ENCODE measurements around the gene NDST1. TPM values are rescaled to one million over a fixed set of nuclear protein-coding genes. Genes with fewer than 3 reads are reported as not detected.

NDST1 gene
- total RNA-seq, 1 donor = 13.0 TPM

- Histone ChIP-seq H3K27me3 (ENCODE audit: insufficient read depth, low read length) (no peaks in the 10 kb centered on the region), H3K4me1 (ENCODE audit: insufficient read depth, low read length) (no peaks in the 10 kb centered on the region), H3K4me3 (ENCODE audit: low read length) (no peak overlapping the region), H3K9me3 (ENCODE audit: low read depth, low read length) (no peaks in the 10 kb centered on the region)
Measured at GRCh38 chr5:150521939-150522503, 14.1 kb downstream of the NDST1 start.

DNA sequence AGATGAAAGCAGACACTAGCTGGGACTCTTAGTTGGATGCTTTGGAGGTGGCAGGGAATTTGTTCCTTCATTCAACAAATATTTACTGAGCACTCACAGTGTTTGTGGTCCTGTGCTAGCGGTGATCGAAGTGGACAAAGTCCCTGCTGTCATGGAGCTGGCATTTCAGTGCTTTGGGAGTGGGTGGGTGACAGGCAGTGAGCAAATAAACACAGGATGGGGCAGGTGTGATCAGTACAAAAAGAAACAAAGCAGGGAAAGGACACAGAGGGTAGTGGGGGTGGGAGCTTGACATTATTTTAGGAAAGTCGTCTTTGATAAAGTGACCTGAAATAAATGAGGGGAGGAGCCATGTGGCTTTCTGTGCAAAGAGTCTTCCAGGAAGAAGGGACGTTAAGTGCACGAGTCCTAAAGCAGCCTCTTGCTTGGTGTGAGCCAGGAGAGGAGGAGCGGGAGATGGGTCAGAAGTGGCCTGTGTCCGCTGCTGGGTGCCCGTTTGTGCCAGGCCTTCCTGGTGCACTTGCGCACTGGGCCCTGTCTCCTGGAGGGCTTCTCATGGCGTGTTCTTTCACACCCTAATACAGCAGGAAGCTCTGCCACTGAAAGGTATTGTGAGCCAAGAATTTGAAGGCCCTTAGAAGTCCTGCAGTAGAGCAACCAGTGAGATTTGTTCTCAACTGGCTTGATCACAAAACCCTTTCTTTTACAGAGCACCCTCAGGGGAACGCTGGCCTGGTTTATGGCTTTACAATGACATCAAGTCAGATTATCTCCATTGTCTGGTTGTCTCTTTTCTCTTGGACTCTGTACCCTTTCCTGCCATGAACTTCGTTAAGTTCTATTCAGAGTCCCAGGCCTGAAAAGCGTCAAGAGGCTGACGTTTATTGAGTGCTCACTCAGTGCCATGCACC lies 14.8 kb downstream of the NDST1 start:
- H3K9me3 ChIP-seq (ENCODE audit: low read depth, low read length) = no peaks in the 10 kb centered on the region
- no peaks in the 10 kb centered on the region for H3K4me1 ChIP-seq (ENCODE audit: insufficient read depth, low read length)

GRCh38 chr5:150523472-150524350 lies 15.8 kb downstream of the NDST1 start:
- Histone ChIP-seq H3K9me3 (ENCODE audit: low read depth, low read length) (no peaks in the 10 kb centered on the region), H3K4me1 (ENCODE audit: insufficient read depth, low read length) (no peaks in the 10 kb centered on the region), H3K4me3 (ENCODE audit: low read length) (no peak overlapping the region), H3K27me3 (ENCODE audit: insufficient read depth, low read length) (no peaks in the 10 kb centered on the region)

More for the DNA sequence above, 14.8 kb downstream of the NDST1 start:
- Histone ChIP-seq H3K4me3 (ENCODE audit: low read length) (no peak overlapping the region), H3K27me3 (ENCODE audit: insufficient read depth, low read length) (no peaks in the 10 kb centered on the region)

DNA sequence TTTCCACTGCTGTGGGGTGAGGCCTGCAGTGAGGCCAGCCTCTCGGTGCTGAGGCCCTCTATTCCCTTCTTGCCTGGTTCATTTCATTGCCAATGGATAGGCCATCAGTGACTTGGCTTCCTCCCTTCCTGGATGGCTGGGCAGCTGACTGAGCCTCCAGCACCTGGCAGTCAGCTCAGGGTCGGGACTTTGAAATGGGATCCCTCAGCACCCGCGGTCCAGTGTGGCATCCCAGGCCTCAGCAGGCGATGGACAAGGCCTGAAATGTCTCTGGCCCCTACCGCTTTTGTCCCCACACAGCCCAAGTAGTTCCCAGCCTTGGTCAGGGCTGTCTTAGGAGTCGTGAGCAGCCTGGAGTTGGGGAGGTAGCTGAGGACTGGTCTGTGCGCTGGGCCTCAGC lies 17.2 kb downstream of the NDST1 start:
- no peak overlapping the region for H3K4me3 ChIP-seq (ENCODE audit: low read length)
- H3K9me3 ChIP-seq (ENCODE audit: low read depth, low read length) = no peaks in the 10 kb centered on the region
- H3K4me1 ChIP-seq (ENCODE audit: insufficient read depth, low read length) = no peaks in the 10 kb centered on the region
- H3K27me3 ChIP-seq (ENCODE audit: insufficient read depth, low read length) = no peaks in the 10 kb centered on the region

- Histone ChIP-seq H3K9me3 (ENCODE audit: low read depth, low read length) (no peaks in the 10 kb centered on the region), H3K4me3 (ENCODE audit: low read length) (no peak overlapping the region), H3K4me1 (ENCODE audit: insufficient read depth, low read length) (no peaks in the 10 kb centered on the region), H3K27me3 (ENCODE audit: insufficient read depth, low read length) (no peaks in the 10 kb centered on the region)
Measured at GRCh38 chr5:150525781-150526180, 17.9 kb downstream of the NDST1 start.

DNA sequence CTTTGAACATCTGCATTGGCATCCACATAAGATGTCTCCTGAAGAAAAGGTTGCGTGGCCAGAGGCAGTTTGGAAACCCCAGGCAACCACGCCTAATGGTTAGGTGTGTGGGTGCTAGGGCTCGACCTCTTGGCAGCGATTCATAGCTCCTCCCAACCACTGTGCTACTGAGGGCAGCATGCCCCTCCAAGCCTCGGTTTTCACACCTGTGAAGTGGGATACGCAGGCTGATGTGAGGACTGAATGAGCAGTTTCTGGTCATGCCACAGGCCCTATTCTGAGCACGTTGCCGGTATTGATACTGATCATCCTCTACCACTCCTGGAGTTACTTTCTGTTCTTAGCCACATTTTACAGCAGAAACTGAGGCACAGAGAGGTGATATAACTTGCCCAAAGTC lies 19.1 kb downstream of the NDST1 start:
- Histone ChIP-seq H3K9me3 (ENCODE audit: low read depth, low read length) (no peaks in the 10 kb centered on the region), H3K27me3 (ENCODE audit: insufficient read depth, low read length) (no peaks in the 10 kb centered on the region), H3K4me1 (ENCODE audit: insufficient read depth, low read length) (no peaks in the 10 kb centered on the region), H3K4me3 (ENCODE audit: low read length) (no peak overlapping the region)

GRCh38 chr5:150527808-150528207 lies 19.9 kb downstream of the NDST1 start:
- H3K4me3 ChIP-seq (ENCODE audit: low read length) = no peak overlapping the region
- H3K27me3 ChIP-seq (ENCODE audit: insufficient read depth, low read length) = no peaks in the 10 kb centered on the region
- no peaks in the 10 kb centered on the region for H3K9me3 ChIP-seq (ENCODE audit: low read depth, low read length)
- no peaks in the 10 kb centered on the region for H3K4me1 ChIP-seq (ENCODE audit: insufficient read depth, low read length)

- H3K27me3 ChIP-seq (ENCODE audit: insufficient read depth, low read length) = no peaks in the 10 kb centered on the region
- H3K9me3 ChIP-seq (ENCODE audit: low read depth, low read length) = no peaks in the 10 kb centered on the region
- H3K4me3 ChIP-seq (ENCODE audit: low read length) = no peak overlapping the region
- H3K4me1 ChIP-seq (ENCODE audit: insufficient read depth, low read length) = no peaks in the 10 kb centered on the region
Measured at GRCh38 chr5:150528924-150529546, 21.1 kb downstream of the NDST1 start.

- Histone ChIP-seq H3K27me3 (ENCODE audit: insufficient read depth, low read length) (no peaks in the 10 kb centered on the region), H3K4me3 (ENCODE audit: low read length) (no peak overlapping the region), H3K4me1 (ENCODE audit: insufficient read depth, low read length) (no peaks in the 10 kb centered on the region), H3K9me3 (ENCODE audit: low read depth, low read length) (no peaks in the 10 kb centered on the region)
Measured at GRCh38 chr5:150529555-150529954, 21.6 kb downstream of the NDST1 start.

GRCh38 chr5:150530423-150530822 lies 22.5 kb downstream of the NDST1 start:
- H3K4me3 ChIP-seq (ENCODE audit: low read length) = no peak overlapping the region
- H3K27me3 ChIP-seq (ENCODE audit: insufficient read depth, low read length) = no peaks in the 10 kb centered on the region
- H3K4me1 ChIP-seq (ENCODE audit: insufficient read depth, low read length) = no peaks in the 10 kb centered on the region
- H3K9me3 ChIP-seq (ENCODE audit: low read depth, low read length) = no peaks in the 10 kb centered on the region

GRCh38 chr5:150530951-150531588 lies 23.1 kb downstream of the NDST1 start:
- H3K4me3 ChIP-seq (ENCODE audit: low read length) = no peak overlapping the region

DNA sequence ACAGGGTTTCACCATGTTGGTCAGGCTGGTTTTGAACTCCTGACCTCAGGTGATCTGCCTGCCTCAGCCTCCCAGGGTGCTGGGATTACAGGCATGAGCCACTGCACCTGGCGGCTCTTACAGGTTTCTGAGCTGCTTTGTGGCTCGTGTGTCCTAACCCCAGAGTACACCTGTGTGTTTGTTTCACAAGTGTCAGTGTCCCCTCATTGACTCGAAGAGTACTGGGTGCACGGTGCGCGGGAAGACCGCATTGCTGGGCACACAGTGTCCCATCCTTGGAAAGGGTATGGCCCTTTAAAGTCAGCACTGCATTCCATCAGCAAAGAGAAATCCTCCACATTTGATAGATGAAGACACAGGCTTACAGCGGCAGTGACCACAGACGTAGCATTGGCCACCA lies 23.8 kb downstream of the NDST1 start:
- no peak overlapping the region for H3K4me3 ChIP-seq (ENCODE audit: low read length)
- H3K4me1 ChIP-seq (ENCODE audit: insufficient read depth, low read length) = no peaks in the 10 kb centered on the region
- no peaks in the 10 kb centered on the region for H3K27me3 ChIP-seq (ENCODE audit: insufficient read depth, low read length)
- H3K9me3 ChIP-seq (ENCODE audit: low read depth, low read length) = no peaks in the 10 kb centered on the region

More at GRCh38 chr5:150530951-150531588, 23.1 kb downstream of the NDST1 start:
- Histone ChIP-seq H3K27me3 (ENCODE audit: insufficient read depth, low read length) (no peaks in the 10 kb centered on the region), H3K9me3 (ENCODE audit: low read depth, low read length) (no peaks in the 10 kb centered on the region), H3K4me1 (ENCODE audit: insufficient read depth, low read length) (no peaks in the 10 kb centered on the region)

DNA sequence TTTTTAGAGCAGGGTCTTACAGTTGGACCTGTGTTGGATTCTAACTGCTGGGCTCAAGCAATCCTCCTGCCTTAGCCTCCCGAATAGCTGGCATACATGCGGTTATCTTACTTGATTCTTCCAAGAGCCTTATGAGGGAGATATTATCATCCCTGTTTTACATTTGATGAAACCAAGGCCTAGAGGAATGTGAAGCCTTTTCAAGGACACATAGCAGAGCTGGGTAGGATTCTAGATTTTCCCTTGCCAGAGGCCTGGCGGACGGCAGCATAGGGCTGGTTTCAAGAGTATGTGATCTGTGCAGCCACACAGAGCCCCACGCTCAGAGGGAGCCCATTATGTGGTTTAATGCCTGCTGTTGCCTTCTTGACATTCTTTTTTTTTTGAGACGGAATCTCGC lies 24.2 kb downstream of the NDST1 start:
- H3K4me3 ChIP-seq (ENCODE audit: low read length) = no peak overlapping the region
- H3K9me3 ChIP-seq (ENCODE audit: low read depth, low read length) = no peaks in the 10 kb centered on the region
- no peaks in the 10 kb centered on the region for H3K4me1 ChIP-seq (ENCODE audit: insufficient read depth, low read length)
- no peaks in the 10 kb centered on the region for H3K27me3 ChIP-seq (ENCODE audit: insufficient read depth, low read length)

DNA sequence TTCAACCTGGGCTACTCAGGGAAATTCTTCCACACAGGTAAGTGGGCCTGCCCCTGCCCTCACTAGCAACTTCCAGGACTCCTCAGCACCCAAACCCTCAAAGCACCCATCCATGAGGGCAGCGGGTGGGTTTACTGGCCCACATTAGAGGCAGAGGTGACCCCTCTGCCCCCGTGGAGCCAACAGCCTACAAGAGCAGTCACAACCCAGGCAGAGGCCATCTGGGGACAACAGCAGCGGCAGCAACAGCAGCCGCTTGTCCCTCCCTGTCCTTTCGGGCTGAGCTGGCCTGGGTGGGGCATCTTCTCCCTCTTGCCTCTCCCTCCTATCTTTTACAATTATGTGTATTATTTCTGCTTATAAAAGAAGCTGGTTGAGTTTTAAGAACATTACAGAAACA lies 25.1 kb downstream of the NDST1 start:
- Histone ChIP-seq H3K27me3 (ENCODE audit: insufficient read depth, low read length) (no peaks in the 10 kb centered on the region), H3K9me3 (ENCODE audit: low read depth, low read length) (no peaks in the 10 kb centered on the region), H3K4me3 (ENCODE audit: low read length) (no peak overlapping the region), H3K4me1 (ENCODE audit: insufficient read depth, low read length) (no peaks in the 10 kb centered on the region)
